Measurements from ENCODE around the gene PCAT7.
"Not testable (repeated sequence)": the region's sequence is repeated elsewhere in the genome, so short reads cannot be mapped to it uniquely, and the experiment has no call there.

Gene PCAT7

GRCh38 chr9:94534901-94535300, 20.0 kb upstream of the PCAT7 start:
- Histone ChIP-seq H3K27me3 (ENCODE audit: insufficient read depth, low read depth) (no peaks in the 10 kb centered on the region), H3K79me2 (ENCODE audit: insufficient read depth, low read depth) (no peaks in the 10 kb centered on the region), H2AFZ (ENCODE audit: low read depth) (no peak overlapping the region), H3K4me1 (ENCODE audit: low read depth, poor library complexity, severe bottlenecking) (no peaks in the 10 kb centered on the region), H3K4me2 (no peak overlapping the region), H3K4me3 (IDR thresholded peaks at IDR 0.05; ENCODE audit: insufficient read depth, low read depth, low read length) (no peak overlapping the region), H4K20me1 (ENCODE audit: insufficient read depth) (no peaks in the 10 kb centered on the region), H3K9ac (no peak overlapping the region), H3K36me3 (ENCODE audit: insufficient read depth) (no peaks in the 10 kb centered on the region), H3K27ac (no peak overlapping the region)
- TF ChIP-seq, protein P1, sequence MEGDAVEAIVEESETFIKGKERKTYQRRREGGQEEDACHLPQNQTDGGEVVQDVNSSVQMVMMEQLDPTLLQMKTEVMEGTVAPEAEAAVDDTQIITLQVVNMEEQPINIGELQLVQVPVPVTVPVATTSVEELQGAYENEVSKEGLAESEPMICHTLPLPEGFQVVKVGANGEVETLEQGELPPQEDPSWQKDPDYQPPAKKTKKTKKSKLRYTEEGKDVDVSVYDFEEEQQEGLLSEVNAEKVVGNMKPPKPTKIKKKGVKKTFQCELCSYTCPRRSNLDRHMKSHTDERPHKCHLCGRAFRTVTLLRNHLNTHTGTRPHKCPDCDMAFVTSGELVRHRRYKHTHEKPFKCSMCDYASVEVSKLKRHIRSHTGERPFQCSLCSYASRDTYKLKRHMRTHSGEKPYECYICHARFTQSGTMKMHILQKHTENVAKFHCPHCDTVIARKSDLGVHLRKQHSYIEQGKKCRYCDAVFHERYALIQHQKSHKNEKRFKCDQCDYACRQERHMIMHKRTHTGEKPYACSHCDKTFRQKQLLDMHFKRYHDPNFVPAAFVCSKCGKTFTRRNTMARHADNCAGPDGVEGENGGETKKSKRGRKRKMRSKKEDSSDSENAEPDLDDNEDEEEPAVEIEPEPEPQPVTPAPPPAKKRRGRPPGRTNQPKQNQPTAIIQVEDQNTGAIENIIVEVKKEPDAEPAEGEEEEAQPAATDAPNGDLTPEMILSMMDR (conservative IDR thresholded peaks at IDR 0.05; ENCODE audit: low read depth, low read length), result no peak

GRCh38 chr9:94538908-94539307, 16.0 kb upstream of the PCAT7 start:
- TF ChIP-seq, protein P1 (conservative IDR thresholded peaks at IDR 0.05; ENCODE audit: low read depth, low read length), result no peak
- Histone ChIP-seq H2AFZ (ENCODE audit: low read depth) (no peak overlapping the region), H4K20me1 (ENCODE audit: insufficient read depth) (no peaks in the 10 kb centered on the region), H3K4me1 (ENCODE audit: low read depth, poor library complexity, severe bottlenecking) (no peaks in the 10 kb centered on the region), H3K9ac (no peak overlapping the region), H3K4me2 (no peak overlapping the region), H3K4me3 (IDR thresholded peaks at IDR 0.05; ENCODE audit: insufficient read depth, low read depth, low read length) (no peak overlapping the region), H3K79me2 (ENCODE audit: insufficient read depth, low read depth) (no peaks in the 10 kb centered on the region), H3K27me3 (ENCODE audit: insufficient read depth, low read depth) (no peaks in the 10 kb centered on the region), H3K36me3 (ENCODE audit: insufficient read depth) (no peaks in the 10 kb centered on the region), H3K27ac (no peak overlapping the region)

- not testable (repeated sequence) for H3K27ac ChIP-seq; H3K27me3 ChIP-seq (ENCODE audit: insufficient read depth, low read depth); H3K36me3 ChIP-seq (ENCODE audit: insufficient read depth); H4K20me1 ChIP-seq (ENCODE audit: insufficient read depth); H3K4me2 ChIP-seq; H3K4me3 ChIP-seq (IDR thresholded peaks at IDR 0.05; ENCODE audit: insufficient read depth, low read depth, low read length); H2AFZ ChIP-seq (ENCODE audit: low read depth); H3K9ac ChIP-seq; H3K79me2 ChIP-seq (ENCODE audit: insufficient read depth, low read depth); H3K4me1 ChIP-seq (ENCODE audit: low read depth, poor library complexity, severe bottlenecking)
Observed at GRCh38 chr9:94544335-94544734, 10.5 kb upstream of the PCAT7 start.

- TF ChIP-seq, protein P1 (conservative IDR thresholded peaks at IDR 0.05; ENCODE audit: low read depth, low read length), result no peak
Observed at GRCh38 chr9:94545940-94546339, 8.9 kb upstream of the PCAT7 start.

DNA sequence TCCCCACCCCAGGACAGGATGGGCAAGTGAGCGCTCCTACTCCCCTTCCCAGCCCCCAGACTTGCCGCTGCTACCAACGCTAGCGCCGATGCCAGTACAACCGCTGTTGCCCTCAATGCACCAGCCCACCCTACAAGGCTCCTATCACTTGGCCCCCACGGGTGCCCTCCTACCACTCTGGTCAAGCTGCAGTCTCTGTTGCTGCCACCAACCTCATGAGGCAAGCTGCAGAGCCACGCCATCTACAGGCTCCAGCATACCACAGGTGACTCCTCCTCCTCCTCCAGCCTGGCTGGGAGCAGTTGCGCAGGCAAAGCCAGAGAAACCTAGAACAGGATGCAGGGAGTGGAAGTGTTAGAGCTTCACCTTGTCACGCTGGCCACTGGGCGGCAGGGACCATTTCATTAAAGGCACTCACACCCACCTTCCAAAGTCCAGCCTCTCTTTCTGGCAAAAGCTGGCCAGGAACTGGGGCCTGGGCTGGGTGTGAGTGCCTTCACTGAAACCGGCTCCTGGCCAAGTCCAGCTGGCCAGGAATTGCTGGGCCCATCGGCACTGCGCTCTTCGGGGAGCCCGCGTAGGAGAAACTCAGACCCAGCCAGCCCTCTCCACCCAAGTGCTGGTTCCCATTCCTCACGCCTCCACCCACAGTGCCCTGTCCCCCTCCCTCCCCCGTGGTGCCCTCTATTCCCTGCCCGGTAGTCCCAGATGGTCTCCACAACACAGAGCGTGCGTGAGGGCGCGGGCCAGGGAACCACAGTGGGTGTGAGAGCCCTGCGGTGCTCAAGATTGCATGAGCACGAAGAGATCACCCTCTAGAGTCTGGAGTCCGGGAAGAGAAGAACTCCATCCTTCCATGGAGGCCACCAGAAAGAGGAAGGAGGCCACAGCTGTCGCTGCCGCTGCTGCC, 1.6 kb upstream of the PCAT7 start:
- Histone ChIP-seq H3K4me2 (no peak overlapping the region), H3K9ac (no peak overlapping the region), H2AFZ (ENCODE audit: low read depth) (no peak overlapping the region)

More at GRCh38 chr9:94545940-94546339, 8.9 kb upstream of the PCAT7 start:
- no peaks in the 10 kb centered on the region for H4K20me1 ChIP-seq (ENCODE audit: insufficient read depth)
- H2AFZ ChIP-seq (ENCODE audit: low read depth), result no peak overlapping the region
- H3K9ac ChIP-seq, result no peak overlapping the region
- H3K36me3 ChIP-seq (ENCODE audit: insufficient read depth), result no peaks in the 10 kb centered on the region
- H3K27me3 ChIP-seq (ENCODE audit: insufficient read depth, low read depth), result no peaks in the 10 kb centered on the region
- no peak overlapping the region for H3K4me2 ChIP-seq
- no peaks in the 10 kb centered on the region for H3K4me1 ChIP-seq (ENCODE audit: low read depth, poor library complexity, severe bottlenecking)
- H3K27ac ChIP-seq, result no peak overlapping the region
- H3K79me2 ChIP-seq (ENCODE audit: insufficient read depth, low read depth), result no peaks in the 10 kb centered on the region
- H3K4me3 ChIP-seq (IDR thresholded peaks at IDR 0.05; ENCODE audit: insufficient read depth, low read depth, low read length), result no peak overlapping the region

More for the DNA sequence above, 1.6 kb upstream of the PCAT7 start:
- TF ChIP-seq, protein P1 (conservative IDR thresholded peaks at IDR 0.05; ENCODE audit: low read depth, low read length), result no peak
- peaks cover 3% of the 10 kb centered on the region; the same call in 1 of the 2 replicates for H3K27me3 ChIP-seq (ENCODE audit: insufficient read depth, low read depth)
- peaks cover 6% of the 10 kb centered on the region for H3K4me1 ChIP-seq (ENCODE audit: low read depth, poor library complexity, severe bottlenecking)
- no peaks in the 10 kb centered on the region for H3K36me3 ChIP-seq (ENCODE audit: insufficient read depth)
- no peaks in the 10 kb centered on the region for H4K20me1 ChIP-seq (ENCODE audit: insufficient read depth)
- H3K27ac ChIP-seq, result no peak overlapping the region
- H3K4me3 ChIP-seq (IDR thresholded peaks at IDR 0.05; ENCODE audit: insufficient read depth, low read depth, low read length), result no peak overlapping the region
- no peaks in the 10 kb centered on the region for H3K79me2 ChIP-seq (ENCODE audit: insufficient read depth, low read depth)
